NK-92 (cell line): ENCODE data around the gene APBA1.
"Not testable (repeated sequence)": the region's sequence is repeated elsewhere in the genome, so short reads cannot be mapped to it uniquely, and the experiment has no call there.

Experiments used
- DNase-seq: peaks from one replicate; lab custom pipeline; 2025; ENCODE audit not compliant: unreplicated experiment; lab: John Stamatoyannopoulos, UW

The APBA1 gene

GRCh38 chr9:69452110-69452782 lies 219.9 kb downstream of the APBA1 start:
- DNase-seq: no peak

GRCh38 chr9:69446496-69446895 lies 225.7 kb downstream of the APBA1 start:
- DNase-seq: no peak

DNA sequence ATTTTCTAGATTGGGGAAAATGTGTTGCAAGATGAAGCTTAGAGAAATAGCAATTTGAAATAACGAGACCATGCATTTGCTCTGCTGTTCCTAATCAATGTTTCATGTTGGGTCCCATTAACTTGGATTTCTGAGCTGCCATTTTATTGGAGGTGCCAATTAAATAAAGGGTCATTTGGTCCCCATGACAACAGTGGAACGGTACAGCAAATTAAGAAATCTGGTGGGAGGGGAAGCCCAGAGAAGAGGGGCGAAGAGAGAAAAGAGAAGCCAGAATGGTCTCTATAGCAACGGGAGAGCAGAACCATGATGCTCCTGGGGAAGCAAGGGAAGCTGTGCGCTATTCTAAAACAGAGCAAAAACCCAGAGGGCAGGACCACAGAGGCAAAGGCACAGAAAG lies 226.9 kb downstream of the APBA1 start:
- no peak for DNase-seq

GRCh38 chr9:69444791-69445190 lies 227.4 kb downstream of the APBA1 start:
- no peak for DNase-seq

- DNase-seq: no peak
These were observed 228.2 kb downstream of the APBA1 start for GRCh38 chr9:69444021-69444420.

DNA sequence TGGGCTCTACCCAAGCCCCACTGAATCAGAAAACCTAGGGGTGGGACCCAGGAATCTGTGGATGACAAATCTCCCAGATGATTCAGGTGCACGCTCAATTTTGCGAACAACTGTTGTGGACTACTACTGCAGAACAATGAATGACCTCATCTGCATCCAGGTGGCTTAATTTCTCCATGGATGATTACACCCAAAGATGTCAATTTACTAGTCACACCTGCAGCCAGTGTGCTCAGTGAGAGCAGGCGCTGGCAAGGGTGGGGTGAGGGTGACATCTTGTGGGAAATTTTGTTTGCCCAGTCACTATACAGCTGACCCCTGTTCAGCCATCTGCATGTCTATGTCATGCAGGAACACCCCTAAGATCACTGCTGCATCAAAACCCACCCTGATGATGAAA lies 229.0 kb downstream of the APBA1 start:
- no peak for DNase-seq

DNA sequence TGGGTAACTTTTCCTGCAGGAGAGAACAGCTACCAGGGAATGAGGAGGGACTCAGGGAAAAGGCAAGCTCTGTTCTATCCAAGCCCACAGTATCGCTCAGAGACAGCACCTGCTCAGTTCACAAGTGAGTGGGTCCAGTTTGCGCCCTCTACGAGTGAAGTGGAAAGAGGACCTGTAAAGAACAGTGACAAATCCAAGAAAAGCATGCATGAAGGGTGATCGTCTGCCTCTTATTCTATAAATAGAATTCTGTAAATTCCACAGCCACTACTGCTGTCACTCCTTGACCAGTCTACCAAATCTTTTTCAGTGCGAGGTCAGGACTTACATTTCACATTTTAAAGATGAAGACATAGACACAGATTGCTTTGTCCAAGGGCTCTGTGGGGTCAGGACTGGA lies 229.7 kb downstream of the APBA1 start:
- no peak for DNase-seq

- not testable (repeated sequence) for DNase-seq
These were observed 231.8 kb downstream of the APBA1 start for GRCh38 chr9:69440254-69440955.

DNA sequence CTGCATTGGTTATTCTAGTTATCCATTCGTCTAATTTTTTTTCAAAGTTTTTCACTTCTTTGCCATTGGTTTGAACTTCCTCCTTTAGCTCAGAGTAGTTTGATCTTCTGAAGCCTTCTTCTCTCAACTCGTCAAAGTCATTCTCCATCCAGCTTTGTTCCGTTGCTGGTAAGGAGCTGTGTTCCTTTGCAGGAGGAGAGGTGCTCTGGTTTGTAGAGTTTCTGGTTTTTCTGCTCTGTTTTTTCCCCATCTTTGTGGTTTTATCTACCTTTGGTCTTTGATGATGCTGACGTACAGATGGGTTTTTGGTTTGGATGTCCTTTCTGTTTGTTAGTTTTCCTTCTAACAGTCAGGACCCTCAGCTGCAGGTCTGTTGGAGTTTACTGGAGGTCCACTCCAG lies 232.5 kb downstream of the APBA1 start:
- DNase-seq: not testable (repeated sequence)

DNA sequence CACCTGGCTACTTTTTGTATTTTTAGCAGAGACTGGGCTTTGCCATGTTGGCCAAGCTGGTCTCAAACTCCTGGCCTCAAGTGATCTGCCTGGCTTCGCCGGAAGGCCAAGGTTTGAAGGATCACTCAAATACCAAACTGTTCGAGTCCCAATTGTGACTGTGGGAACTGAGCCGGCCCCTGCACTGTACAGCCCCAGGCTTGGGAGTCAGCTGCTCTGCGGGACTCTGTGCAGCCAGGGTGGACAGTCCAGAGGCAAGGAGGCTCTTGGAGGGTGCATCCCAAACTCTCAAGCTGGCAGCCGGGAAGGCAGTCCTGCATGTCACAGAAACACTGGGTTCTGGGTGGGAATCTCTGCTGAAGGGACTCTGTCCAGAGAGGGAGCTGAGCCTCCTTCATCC lies 238.2 kb downstream of the APBA1 start:
- no peak for DNase-seq

- DNase-seq: no peak
These were observed 238.8 kb downstream of the APBA1 start for GRCh38 chr9:69433392-69433791.

- no peak for DNase-seq
These were observed 239.5 kb downstream of the APBA1 start for GRCh38 chr9:69432623-69433022.

DNA sequence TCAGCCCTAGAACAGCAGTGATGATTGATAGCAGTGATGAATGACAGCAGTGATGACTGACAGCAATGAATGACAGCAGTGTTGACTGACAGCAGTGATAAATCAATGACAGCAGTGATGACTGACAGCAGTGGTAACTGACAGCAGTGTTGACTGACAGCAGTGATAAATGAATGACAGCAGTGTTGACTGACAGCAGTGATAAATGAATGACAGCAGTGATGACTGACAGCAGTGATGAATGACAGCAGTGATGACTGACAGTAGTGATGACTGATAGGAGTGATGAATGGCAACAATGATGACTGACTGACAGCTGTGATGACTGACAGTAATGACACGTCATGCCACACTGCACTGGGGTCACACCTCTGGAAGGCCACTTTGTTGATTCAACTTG lies 240.4 kb downstream of the APBA1 start:
- DNase-seq: no peak

DNA sequence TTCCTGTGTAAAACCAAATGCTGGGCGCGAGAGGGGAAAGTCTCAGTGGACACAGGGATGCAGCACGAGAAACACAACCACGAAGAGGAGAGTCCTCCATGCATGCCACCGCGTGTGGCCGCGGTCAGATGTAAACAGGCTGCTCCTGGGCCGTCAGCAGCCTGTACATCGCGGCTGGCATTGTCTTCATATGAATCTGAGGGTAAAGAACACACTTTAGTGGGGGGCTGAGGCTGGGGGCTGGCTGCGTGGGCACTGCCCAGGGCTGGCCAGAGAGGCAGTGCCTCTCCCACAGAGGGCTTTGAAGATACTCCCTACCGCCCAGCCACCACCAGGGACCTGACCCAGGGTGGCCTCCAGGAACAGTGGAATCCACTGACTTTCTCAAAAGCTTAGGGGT lies 241.0 kb downstream of the APBA1 start:
- no peak for DNase-seq

GRCh38 chr9:69430206-69430605 lies 242.0 kb downstream of the APBA1 start:
- no peak for DNase-seq

DNA sequence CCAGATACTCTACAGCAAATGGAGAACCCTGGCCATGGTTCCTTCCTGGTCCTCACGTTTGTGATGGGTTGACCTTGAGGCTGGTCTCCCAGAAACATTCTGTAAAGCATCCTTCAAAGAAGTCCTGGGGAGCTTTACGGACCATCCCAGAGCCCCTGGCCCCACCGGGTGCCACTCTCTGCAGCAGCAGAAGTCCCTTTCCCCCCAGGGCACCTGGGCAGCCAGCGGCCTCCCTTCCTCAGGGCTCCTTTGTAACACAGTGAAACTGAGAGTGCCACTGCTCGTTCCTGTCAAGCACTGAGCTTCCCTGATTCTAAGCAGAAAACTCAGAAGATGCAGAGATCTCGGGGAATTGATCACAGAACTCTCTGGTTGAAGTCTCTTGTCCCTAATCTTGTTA lies 242.9 kb downstream of the APBA1 start:
- DNase-seq: no peak

GRCh38 chr9:69428017-69428785 lies 244.0 kb downstream of the APBA1 start:
- DNase-seq: no peak

GRCh38 chr9:69427286-69427685 lies 244.9 kb downstream of the APBA1 start:
- no peak for DNase-seq

DNA sequence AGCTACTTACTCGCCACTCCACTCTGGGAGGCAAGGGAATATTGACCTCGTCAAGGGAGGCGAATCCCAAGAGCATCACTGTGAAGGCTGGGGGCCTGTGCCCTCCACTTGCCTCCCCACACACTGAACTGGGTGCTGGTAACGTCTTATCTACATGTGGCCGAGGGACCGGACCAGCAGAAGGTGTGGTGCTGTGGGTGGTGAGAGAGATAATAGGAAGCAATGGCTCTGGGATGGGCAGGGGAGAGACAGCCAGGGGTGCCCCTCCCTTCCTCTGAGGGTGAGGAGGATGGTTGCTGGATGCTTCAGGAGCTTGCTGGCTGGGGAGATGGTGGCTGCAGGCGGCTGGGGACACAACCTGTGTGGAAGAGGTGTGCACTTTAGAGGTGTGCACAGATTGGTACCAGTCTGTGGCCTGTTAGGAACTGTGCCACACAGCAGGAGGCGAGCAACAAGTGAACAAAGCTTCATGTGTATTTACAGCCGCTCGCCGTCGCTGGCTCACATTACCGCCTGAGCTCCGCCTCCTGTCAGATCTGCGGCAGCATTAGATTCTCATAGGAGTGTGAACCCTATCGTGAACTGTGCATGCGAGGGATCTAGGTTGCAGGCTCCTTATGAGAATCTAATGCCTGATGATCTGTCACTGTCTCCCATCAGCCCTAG lies 246.9 kb downstream of the APBA1 start:
- no peak for DNase-seq

GRCh38 chr9:69421908-69422801 lies 250.0 kb downstream of the APBA1 start:
- no peak for DNase-seq
